Tracheal epithelial cell (primary cell): ENCODE results near the gene GARNL3. TPM values are rescaled to one million over a fixed set of nuclear protein-coding genes. Genes with fewer than 3 reads are reported as not detected.

Experiments
- total RNA-seq: library from RNA; depleted of rRNA; stranded (reverse); fragments of >200 nt; gene quantifications from 2 replicates; pipeline ENCODE4 v1.2.1, GENCODE V29; 2014

Gene GARNL3
- 6.0 and 6.5 TPM in 2 replicates for total RNA-seq

DNA sequence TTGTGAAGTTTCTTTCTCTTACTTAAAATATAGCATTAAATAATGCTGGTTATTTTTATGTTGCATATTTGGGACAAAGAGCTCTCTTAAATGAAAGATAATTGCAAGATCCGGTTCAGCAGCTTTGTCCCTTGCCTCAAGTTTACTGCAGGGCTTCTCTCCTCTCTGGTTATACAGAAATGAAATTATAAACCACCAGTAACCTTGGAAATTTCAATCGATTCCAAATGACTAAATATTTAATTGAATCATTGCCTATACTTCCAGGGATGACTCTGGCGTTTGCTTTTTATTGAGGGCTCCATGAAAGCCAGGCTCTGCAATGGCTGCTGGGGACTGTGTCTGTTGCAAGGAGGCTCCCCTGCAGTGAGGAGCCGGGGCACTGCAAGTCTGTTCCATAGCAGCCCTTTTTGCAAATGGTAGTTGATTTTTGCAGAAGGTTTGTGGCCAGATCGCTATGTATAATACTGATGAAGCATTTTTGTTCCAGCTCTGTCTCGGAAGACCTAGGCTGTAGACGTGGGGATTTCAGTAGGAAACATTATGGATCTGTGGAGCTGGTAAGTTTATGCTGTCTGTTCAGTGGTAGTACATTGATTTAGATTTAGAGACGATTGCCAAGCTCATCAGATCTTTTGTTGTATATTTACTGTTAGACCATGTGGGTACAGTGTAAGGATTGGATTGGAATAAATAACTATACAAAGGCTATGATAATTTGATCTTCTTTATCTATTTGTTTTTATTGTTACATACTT lies at the start of gene GARNL3:
GARNL3 (plus strand) TSS at position 313 of the 758 bp plus-strand sequence; CDS start at position 417, 104 bp downstream.

GRCh38 chr9:127396808-127397645 lies 132.5 kb downstream of the GARNL3 start, which contains the start of gene SLC2A8:
TSS of gene SLC2A8 (plus strand) at chr9:127397169. CDS start at chr9:127397231, 62 bp downstream.

GRCh38 chr9:127423934-127424675 lies 159.5 kb downstream of the GARNL3 start, which contains the start of gene ZNF79:
TSS of gene ZNF79 (plus strand) at chr9:127424382. CDS start at chr9:127424788, 406 bp downstream.

Other genes with a start within 250 kb of the GARNL3 start
- under 0.01 TPM in 1 of 2 replicates, not detected in the other for gene ANGPTL2, start 142.1 kb upstream of the GARNL3 start, total RNA-seq
- 7.2 and 8.5 TPM in 2 replicates for gene SLC2A8, start 132.4 kb downstream of the GARNL3 start, total RNA-seq
- 8.3 and 10.8 TPM in 2 replicates for gene ZNF79, start 159.6 kb downstream of the GARNL3 start, total RNA-seq
- 2,568 and 3,770 TPM in 2 replicates for gene RPL12, start 186.6 kb downstream of the GARNL3 start, total RNA-seq
- gene LRSAM1, start 186.7 kb downstream of the GARNL3 start, total RNA-seq = 11.1 and 14.0 TPM in 2 replicates